HG03280 (cell line): ENCODE measurements around the gene TPM2.
"Not testable (repeated sequence)": the region's sequence is repeated elsewhere in the genome, so short reads cannot be mapped to it uniquely, and the experiment has no call there.

Experiments used
- ATAC-seq: cut with Tn5 transposase; IDR thresholded peaks from one replicate; pipeline ENCODE4 v1.9.1; 2021; ENCODE audit warnings: mild to moderate bottlenecking, moderate library complexity; ENCODE audit not compliant: unreplicated experiment

TPM2 gene

DNA sequence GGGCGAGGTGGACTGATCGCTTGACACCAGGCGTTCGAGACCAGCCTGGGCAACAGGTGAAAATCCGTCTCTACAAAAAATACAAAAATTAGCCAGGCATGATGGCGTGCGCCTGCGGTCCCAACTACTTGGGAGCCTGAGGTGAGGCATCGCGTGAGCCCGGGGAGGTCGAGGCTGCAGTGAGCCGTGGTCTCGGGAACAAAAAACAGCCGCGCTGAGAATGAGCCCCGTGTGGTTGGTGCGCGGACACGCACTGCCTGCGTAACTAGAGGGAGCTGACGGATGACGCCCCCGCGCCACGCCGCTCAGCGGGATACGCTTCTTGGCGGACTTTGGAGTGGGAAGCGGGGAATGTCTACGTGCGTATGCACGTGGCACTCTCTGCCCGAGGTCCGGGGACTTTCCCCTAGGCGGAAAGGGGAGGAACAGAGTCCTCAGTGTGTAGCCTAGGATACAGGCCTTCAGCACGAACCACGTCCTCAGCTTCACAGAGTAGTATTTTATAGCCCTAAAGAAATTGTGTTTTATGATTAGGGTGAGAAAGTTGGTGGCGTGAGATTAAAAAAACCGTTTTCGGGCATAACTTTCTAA is 32.1 kb downstream of the TPM2 start, which contains the start of gene RMRP:
Gene RMRP, minus strand, starts transcription at position 474 of the 591 bp plus-strand sequence.
- ATAC-seq = peak; percentile 91

DNA sequence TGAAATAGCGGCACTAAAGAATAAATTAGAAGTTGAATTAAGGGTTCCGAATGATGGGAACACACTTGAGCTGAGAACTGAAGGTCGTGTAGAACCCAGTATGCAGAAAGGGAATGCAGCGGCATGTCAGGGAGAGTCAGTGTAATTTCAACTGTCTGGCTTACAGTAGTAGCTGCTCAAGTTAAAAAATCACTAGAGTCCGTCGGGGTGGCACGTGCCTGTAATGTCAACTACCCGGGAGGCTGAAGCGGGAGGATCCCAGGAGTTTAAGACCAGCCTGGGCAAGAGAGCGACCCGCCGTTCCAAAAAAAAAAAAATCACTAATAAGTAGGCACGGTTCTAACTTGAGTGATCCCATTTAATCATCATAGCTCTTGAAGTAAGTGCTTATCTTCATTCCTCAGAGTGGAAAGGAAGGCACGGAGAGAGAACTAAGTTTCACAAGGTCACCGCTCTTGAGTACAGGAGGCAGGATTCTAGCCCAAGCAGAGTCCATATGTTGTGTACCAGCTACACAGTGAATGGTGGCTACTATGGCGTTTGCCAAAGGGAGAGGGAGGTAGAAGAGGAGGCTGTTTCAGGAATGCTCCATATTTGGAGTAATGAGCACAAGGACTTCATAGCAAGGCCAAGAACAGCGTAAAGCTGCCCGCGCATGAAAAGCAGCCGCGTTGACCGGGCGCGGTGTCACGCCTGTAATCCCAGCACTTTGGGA is 32.7 kb downstream of the TPM2 start:
- ATAC-seq = no peak

DNA sequence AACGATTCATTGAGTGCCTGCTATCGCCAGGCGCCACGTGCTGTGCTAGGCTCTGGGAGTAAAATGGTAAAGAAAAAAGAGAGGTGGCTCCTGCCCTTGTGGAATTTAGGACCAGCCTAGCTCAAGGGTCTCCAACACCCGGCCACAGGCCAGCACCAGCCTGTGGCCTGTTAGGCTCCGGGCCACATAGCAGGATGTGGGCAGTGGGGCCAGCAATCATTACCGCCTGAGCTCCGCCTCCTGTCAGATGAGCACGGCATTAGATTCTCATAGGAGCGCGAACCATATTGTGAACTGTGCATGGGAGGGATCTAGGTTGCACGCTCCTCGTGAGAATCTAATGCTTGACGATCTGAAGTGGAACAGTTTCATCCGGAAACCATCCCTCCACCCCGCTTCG is 33.4 kb downstream of the TPM2 start:
- ATAC-seq = no peak

DNA sequence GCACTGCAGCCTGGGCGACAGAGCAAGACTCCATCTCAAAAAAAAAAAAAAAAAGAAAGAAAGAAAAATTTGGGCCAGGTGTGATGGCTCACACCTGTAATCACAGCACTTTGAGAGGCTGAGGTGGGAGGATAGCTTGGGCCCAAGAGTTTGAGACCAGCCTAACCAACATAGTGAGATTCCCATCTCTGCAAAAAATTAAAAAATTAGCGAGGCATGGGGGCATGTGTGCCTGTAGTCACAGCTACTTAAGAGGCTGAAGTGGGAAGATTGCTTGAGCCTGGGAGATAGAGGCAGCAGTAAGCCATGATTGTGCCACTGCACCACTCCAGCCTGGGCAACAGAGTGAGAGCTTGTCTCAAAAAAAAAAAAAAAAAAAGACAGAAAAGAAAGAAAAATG is 36.1 kb downstream of the TPM2 start:
- no peak for ATAC-seq

GRCh38 chr9:35652829-35653209 is 36.9 kb downstream of the TPM2 start:
- ATAC-seq = no peak

- no peak for ATAC-seq
Observed at GRCh38 chr9:35651956-35652828, 37.5 kb downstream of the TPM2 start.

- ATAC-seq = no peak
Observed at GRCh38 chr9:35650341-35651158, 39.2 kb downstream of the TPM2 start, which contains the start of gene SIT1. SIT1 (minus strand) TSS chr9:35650931; CDS start chr9:35650853, 78 bp downstream.

DNA sequence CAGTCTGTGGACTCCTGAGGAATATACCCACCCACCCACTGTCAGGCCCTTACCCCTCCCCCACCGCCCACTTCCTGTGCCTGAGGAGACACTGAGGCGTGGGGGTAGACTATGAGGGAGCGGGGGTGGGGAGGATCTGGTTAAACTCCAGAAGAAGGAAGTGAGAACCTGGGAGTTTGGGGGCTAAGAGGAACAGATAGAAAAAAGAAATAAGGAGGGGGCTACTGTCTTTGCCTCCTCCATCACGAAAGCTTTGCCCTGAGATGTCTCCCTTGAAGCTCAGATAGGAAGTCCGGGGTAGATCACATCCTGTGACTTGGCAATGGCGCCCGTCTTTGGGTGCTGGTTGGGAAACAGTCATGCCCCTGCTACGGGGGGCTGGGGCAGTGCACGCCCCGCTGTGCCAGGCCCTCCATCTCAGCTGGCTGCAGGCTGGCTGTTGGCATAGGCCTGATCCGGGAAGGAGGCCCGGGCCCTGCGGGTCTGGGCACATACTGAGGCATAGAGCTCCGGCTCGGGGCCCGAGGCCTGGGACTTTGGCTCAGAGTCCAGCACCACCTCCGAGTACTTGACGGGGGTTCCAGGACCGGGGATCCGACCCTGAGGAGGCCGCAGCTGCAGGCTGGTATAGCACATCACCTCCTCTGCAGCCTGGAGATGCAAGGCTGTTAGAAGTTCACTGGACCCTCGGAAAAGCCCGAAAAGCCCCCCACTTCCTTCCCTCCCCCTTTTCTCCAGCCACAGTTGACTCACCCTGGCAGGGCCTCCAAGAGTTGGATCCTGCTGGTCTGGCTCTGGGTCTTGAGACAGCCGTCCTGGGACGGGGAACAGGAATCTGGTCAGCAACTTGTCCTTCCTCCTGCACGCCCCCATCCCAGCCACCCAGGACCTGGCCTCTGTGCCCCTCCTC is 40.0 kb downstream of the TPM2 start:
- no peak for ATAC-seq

GRCh38 chr9:35646533-35647265 is 43.0 kb downstream of the TPM2 start:
- peak; percentile 90 for ATAC-seq

GRCh38 chr9:35646153-35646532 is 43.6 kb downstream of the TPM2 start:
- no peak for ATAC-seq

GRCh38 chr9:35645736-35646135 is 44.0 kb downstream of the TPM2 start:
- not testable (repeated sequence) for ATAC-seq

DNA sequence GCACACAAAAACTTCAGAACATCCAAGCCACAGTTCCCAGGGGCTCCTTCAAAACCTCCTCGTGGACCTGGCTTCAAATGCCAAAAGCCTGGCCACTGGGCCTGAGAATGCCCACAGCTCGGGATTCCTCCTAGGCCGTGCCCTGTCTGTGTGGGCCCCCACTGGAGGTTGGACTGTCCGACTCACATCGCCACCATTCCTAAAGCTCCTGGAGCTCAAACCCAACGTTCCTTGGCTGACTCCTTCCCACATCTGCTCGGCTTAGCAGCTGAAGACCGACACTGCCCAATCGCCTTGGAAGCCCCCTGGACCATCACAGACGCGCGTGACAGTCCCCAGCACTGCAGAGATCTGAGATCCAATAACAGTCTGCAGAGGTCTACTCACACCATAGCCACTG is 46.7 kb downstream of the TPM2 start:
- no peak for ATAC-seq

DNA sequence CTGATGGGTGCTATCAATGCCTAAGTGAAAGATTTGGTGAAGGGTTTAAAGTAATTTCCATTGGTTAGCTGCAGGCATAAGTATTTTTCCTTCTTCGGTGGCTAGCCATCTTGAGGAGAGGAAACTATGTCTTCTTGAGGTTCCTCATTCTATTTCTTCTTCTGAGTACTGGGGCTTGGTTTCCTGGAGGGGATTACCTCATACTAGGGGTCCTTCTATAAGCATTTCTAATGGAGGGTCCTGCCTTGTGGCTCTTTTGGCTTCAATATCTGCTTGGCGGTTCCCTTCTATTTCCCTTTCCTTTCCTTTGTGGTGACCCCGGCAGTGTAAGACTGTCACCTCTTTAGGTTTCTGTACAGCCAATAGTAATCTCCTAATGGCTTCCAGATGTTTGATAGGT is 48.2 kb downstream of the TPM2 start:
- not testable (repeated sequence) for ATAC-seq

GRCh38 chr9:35640431-35640830 is 49.3 kb downstream of the TPM2 start:
- not testable (repeated sequence) for ATAC-seq

GRCh38 chr9:35639631-35640030 is 50.1 kb downstream of the TPM2 start:
- no peak for ATAC-seq

GRCh38 chr9:35639225-35639624 is 50.5 kb downstream of the TPM2 start:
- not testable (repeated sequence) for ATAC-seq

DNA sequence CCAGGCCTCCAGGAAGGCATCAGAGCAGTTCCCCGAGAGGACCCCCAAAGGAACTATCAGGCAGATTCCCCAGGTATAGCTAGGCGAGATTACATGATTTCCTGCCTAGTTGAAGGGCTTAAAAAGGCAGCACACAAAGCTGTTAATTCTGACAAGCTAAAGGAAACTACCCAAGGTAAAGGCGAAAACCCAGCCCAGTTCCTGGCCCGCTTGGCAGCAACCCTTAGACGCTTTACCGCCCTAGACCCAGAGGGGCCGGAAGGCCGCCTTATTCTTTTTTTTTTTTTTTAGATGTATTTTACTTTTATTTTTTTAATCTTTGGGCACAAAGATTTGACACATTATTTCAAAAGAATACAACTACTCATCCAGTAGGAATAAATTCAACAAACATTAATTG is 51.0 kb downstream of the TPM2 start:
- not testable (repeated sequence) for ATAC-seq

DNA sequence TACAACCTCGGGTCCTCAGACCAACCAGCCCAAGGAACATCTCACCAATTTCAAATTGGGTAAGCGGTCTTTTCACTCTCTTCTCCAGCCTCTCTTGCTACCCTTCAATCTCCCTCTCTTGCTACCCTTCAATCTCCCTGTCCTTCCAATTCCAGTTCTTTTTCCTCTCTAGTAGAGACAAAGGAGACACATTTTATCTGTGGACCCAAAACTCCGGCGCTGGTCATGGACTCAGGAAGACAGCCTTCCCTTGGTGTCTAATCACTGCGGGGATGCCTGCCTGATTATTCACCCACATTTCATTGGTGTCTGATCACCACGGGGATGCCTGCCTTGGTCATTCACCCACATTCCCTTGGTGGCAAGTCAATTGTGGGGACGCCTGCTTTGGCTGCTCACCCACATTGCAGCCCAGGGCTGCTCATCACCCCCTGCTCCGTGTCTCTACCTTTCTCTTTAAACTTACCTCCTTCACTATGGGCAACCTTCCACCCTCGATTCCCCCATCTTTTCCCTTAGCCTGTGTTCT is 52.2 kb downstream of the TPM2 start:
- not testable (repeated sequence) for ATAC-seq

GRCh38 chr9:35636877-35637246 is 52.9 kb downstream of the TPM2 start:
- not testable (repeated sequence) for ATAC-seq
